Psoas muscle (tissue), 8 donors: ENCODE data around the gene GYS2. TPM values are rescaled to one million over a fixed set of nuclear protein-coding genes. Genes with fewer than 3 reads are reported as not detected.

Source experiments
- ATAC-seq, 4 donors: fragments of 200-7000 bp; cut with Tn5 transposase; one replicate each; pipeline ENCODE4 v1.9.1; 2020; ENCODE audit warnings: moderate library complexity in 3 of 4, mild to moderate bottlenecking in 2 of 4
- DNase-seq, 2 donors: peaks; one replicate each; pipeline ENCODE4 v3.0.0-alpha.2; 2020
- H3K27ac ChIP-seq: fragments of 200-600 bp; one replicate; pipeline ENCODE4 v1.8.0; 2022
- H3K27me3 ChIP-seq, 3 donors: fragments of 200-600 bp in 1 of 3; one replicate each; pipeline versions ENCODE4 v1.6.1 to v1.8.0; 2013 to 2022; ENCODE audit warnings: low read length in 2 of 3, mild to moderate bottlenecking in 2 of 3, moderate library complexity in 1 of 3; ENCODE audit not compliant: insufficient read depth in 3 of 3
- H3K36me3 ChIP-seq, 2 donors: fragments of 200-600 bp in 1 of 2; one replicate each; pipeline versions ENCODE4 v1.6.1 to v1.8.0; 2013 to 2022; ENCODE audit warnings: low read depth in 1 of 2, mild to moderate bottlenecking in 1 of 2, moderate library complexity in 1 of 2; ENCODE audit not compliant: insufficient read depth in 1 of 2
- H3K4me1 ChIP-seq: fragments of 200-600 bp; one replicate; pipeline ENCODE4 v1.8.0; 2022
- H3K4me3 ChIP-seq: fragments of 200-600 bp; one replicate; pipeline ENCODE4 v1.8.0; 2022; ENCODE audit warnings: mild to moderate bottlenecking
- H3K9me3 ChIP-seq: fragments of 200-600 bp; one replicate; pipeline ENCODE4 v1.8.0; 2022
- CTCF ChIP-seq: fragments of 200-600 bp; IDR thresholded peaks from one replicate; pipeline ENCODE4 v1.8.0; 2022; ENCODE audit warnings: antibody characterized with exemption
- WGBS, 3 donors: extraction: QIAGEN DNeasy Blood & Tissue Kit; methylation state at CpG; one replicate each; pipeline versions ENCODE4 v1.1.6 to v1.1.7; 2013; 5-methylcytosine and 5-hydroxymethylcytosine counted together
- intact Hi-C, 2 donors: fragments of 100-400 bp; cut with DNase I; formaldehyde crosslinking; loops; one replicate each; pipeline versions ENCODE4 v1.11.0 to v1.14.2; 2022
- polyA plus RNA-seq, 3 donors: library from polyadenylated mRNA; stranded (reverse); fragments of 200-250 nt; gene quantifications; one replicate each; pipeline ENCODE4 v1.2.3, GENCODE V29; 2013
- total RNA-seq, 4 donors: library from RNA; stranded (reverse); fragmentation: NEBNext Ultra II Directional in 2 of 4; extraction: Animal tissue kit (Norgen Biotek cat#: 25700) in 2 of 4; gene quantifications; one replicate each; pipeline versions ENCODE4 v1.2.1 to v1.2.4, GENCODE V29; 2021 to 2023
- donor health status: healthy with polysubstance abuse.
- donor health status: DM: no; HTN: no; CAD: no; lungs with moderate emphysema.
- donor health status: Bipolar disorder and iron deficiency.
- donor health status: healthy.
- donor health status: DM: yes; HTN: yes; CAD: no.
- donor health status: DM: no; HTN: no; CAD: no.
- donor health status: DM: no; HTN: no; CAD: no.
- donor health status: DM: yes; HTN: yes; CAD: no.

Gene GYS2
- total and polyA plus RNA-seq, 7 donors: 0.03 to 0.09 TPM; not detected in 5

GRCh38 chr12:21541773-21542172, 62.9 kb downstream of the GYS2 start:
- Histone ChIP-seq H3K9me3 (no peaks in the 10 kb centered on the region), H3K4me1 (peaks cover 6% of the 10 kb centered on the region), H3K36me3 (peaks cover 0 to 16% of the 10 kb centered on the region in 2 donors), H3K27me3 (no peaks in the 10 kb centered on the region), H3K4me3 (no peak overlapping the region), H3K27ac (no peak overlapping the region)
- no peak for TF ChIP-seq CTCF
- intact Hi-C loops: no loop called here
- DNase-seq (no peak), ATAC-seq (no peak)
- WGBS, 3 donors: 84 to 85% (median 84%) methylated on average over 6 of the region's 6 CpGs

GRCh38 chr12:21539797-21540196, 64.8 kb downstream of the GYS2 start:
- H3K27me3 ChIP-seq: no peaks in the 10 kb centered on the region
- no peak overlapping the region for H3K4me3 ChIP-seq
- DNase-seq: no peak
- no peaks in the 10 kb centered on the region for H3K9me3 ChIP-seq
- no peak for TF ChIP-seq CTCF
- H3K27ac ChIP-seq: no peak overlapping the region
- intact Hi-C loops: no loop called here
- ATAC-seq: no peak
- peaks cover 0 to 19% of the 10 kb centered on the region in 2 donors for H3K36me3 ChIP-seq
- H3K4me1 ChIP-seq: peaks cover 6% of the 10 kb centered on the region

GRCh38 chr12:21538061-21538653, 66.5 kb downstream of the GYS2 start:
- DNase-seq: no peak
- TF ChIP-seq CTCF: no peak
- intact Hi-C loops: no loop called here
- Histone ChIP-seq H3K27me3 (no peaks in the 10 kb centered on the region), H3K36me3 (peaks cover 0 to 19% of the 10 kb centered on the region in 2 donors), H3K9me3 (no peaks in the 10 kb centered on the region), H3K4me1 (peaks cover 6% of the 10 kb centered on the region), H3K4me3 (no peak overlapping the region), H3K27ac (no peak overlapping the region)
- no peak for ATAC-seq
- 91 to 94% (median 93%) methylated on average over 5 of the region's 5 CpGs for WGBS, 3 donors

- Histone ChIP-seq H3K4me1 (peaks cover 20% of the 10 kb centered on the region), H3K36me3 (no peaks in the 10 kb centered on the region), H3K9me3 (peaks cover under 1% of the 10 kb centered on the region), H3K27me3 (no peaks in the 10 kb centered on the region), H3K27ac (peak overlapping the region; percentile 28), H3K4me3 (no peak overlapping the region)
- DNase-seq: no peak
- TF ChIP-seq CTCF: no peak
- no peak for ATAC-seq
- intact Hi-C loops: loop anchor here in 1 of 2 donors (5.0 kb wide), 1 partner anchor 153 kb away; no protein-coding TSS in a partner anchor
- WGBS, 3 donors: 59 to 69% (median 63%) methylated on average over 2 of the region's 2 CpGs
Observed at GRCh38 chr12:21529456-21529855, 75.2 kb downstream of the GYS2 start.

- Histone ChIP-seq H3K4me3 (peak overlapping the region; percentile 87), H3K36me3 (no peaks in the 10 kb centered on the region), H3K27ac (peak overlapping the region; percentile 28), H3K27me3 (no peaks in the 10 kb centered on the region), H3K9me3 (peaks cover 6% of the 10 kb centered on the region), H3K4me1 (peaks cover 20% of the 10 kb centered on the region)
- 42 to 49% (median 46%) methylated on average over 5 of the region's 5 CpGs for WGBS, 3 donors
- ATAC-seq: peak in 2 of 4 donors; percentile 23 to 38
- DNase-seq: no peak
- intact Hi-C loops: loop anchor here in 1 of 2 donors (5.0 kb wide), 1 partner anchor 153 kb away; no protein-coding TSS in a partner anchor
- TF ChIP-seq CTCF: no peak
Observed at GRCh38 chr12:21528953-21529352, 75.7 kb downstream of the GYS2 start.
